Measurements from ENCODE around the gene IGFBP2. TPM values are rescaled to one million over a fixed set of nuclear protein-coding genes. Genes with fewer than 3 reads are reported as not detected.

The IGFBP2 gene
- total and polyA plus RNA-seq, 7 experiments from 2014 or later = 0.18 to 58.9 TPM; not detected in 5

DNA sequence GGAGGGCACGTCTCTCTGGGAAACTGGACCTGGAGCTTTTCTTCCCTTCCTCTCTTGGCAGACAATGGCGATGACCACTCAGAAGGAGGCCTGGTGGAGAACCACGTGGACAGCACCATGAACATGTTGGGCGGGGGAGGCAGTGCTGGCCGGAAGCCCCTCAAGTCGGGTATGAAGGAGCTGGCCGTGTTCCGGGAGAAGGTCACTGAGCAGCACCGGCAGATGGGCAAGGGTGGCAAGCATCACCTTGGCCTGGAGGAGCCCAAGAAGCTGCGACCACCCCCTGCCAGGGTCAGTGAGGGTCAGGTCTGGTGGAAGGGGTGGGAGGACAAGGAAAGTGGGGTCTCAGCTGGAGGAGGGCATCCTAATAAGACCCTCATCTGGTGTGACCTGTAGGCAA lies 27.3 kb downstream of the IGFBP2 start:
- intact Hi-C loops (cut with micrococcal nuclease) = no loop called here
- H3K4me1 ChIP-seq (ENCODE audit: control insufficient read depth in 2 of 2, insufficient read depth in 2 of 2, low read length in 2 of 2) = no peaks in the 10 kb centered on the region
- Mint-ChIP-seq H3K9me3 (no peaks in the 10 kb centered on the region), H3K36me3 (peaks cover 0 to 3% (median 0%) of the 10 kb centered on the region in 5 donors), H3K4me1 (no peaks in the 10 kb centered on the region), H3K4me3 (no peak overlapping the region), H3K27ac (no peak overlapping the region), H3K27me3 (no peaks in the 10 kb centered on the region)
- H3K36me3 ChIP-seq (ENCODE audit: control insufficient read depth in 2 of 3, insufficient read depth in 3 of 3, low read length in 3 of 3) = no peaks in the 10 kb centered on the region
- no peaks in the 10 kb centered on the region for H3K9me3 ChIP-seq (ENCODE audit: control insufficient read depth in 2 of 3, low read length in 3 of 3)
- DNase-seq (no peak), ATAC-seq (no peak)
- CTCF ChIA-PET = interaction anchor here (0.8 kb wide), 1 partner anchor 15 kb away, joined by 3 read pairs; no protein-coding TSS in a partner anchor
- H3K27me3 ChIP-seq (ENCODE audit: control insufficient read depth in 2 of 2, insufficient read depth in 2 of 2, low read length in 2 of 2) = no peaks in the 10 kb centered on the region
- POLR2A ChIA-PET = no interaction called here
- H3K4me3 ChIP-seq (ENCODE audit: low read length) = no peak overlapping the region
- H3K27ac ChIP-seq (ENCODE audit: low read depth, low read length) = no peak overlapping the region

DNA sequence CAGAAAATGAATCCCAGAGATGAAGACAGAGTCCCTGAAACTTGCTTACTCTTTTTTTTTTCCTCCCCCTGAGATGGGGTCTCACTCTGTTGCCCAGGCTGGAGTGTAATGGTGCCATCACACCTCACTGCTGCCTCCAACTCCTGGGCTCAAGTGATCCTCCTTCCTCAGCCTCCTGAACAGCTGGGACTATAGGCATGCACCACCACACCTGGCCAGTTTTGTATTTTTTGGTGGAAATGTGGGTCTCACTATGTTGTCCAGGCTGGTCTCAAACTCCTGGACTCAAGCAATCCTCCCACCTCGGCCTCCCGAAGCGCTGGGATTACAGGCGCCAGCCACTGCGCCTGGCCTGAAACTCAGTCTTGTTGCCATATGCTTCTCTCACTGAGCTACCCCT lies 27.8 kb downstream of the IGFBP2 start:
- Mint-ChIP-seq H3K9me3 (no peaks in the 10 kb centered on the region), H3K36me3 (peaks cover 0 to 3% (median 0%) of the 10 kb centered on the region in 5 donors), H3K27ac (no peak overlapping the region), H3K4me1 (no peaks in the 10 kb centered on the region), H3K4me3 (no peak overlapping the region), H3K27me3 (no peaks in the 10 kb centered on the region)
- no peaks in the 10 kb centered on the region for H3K9me3 ChIP-seq (ENCODE audit: control insufficient read depth in 2 of 3, low read length in 3 of 3)
- no peak overlapping the region for H3K4me3 ChIP-seq (ENCODE audit: low read length)
- no peaks in the 10 kb centered on the region for H3K27me3 ChIP-seq (ENCODE audit: control insufficient read depth in 2 of 2, insufficient read depth in 2 of 2, low read length in 2 of 2)
- H3K27ac ChIP-seq (ENCODE audit: low read depth, low read length) = no peak overlapping the region
- ATAC-seq (no peak), DNase-seq (no peak)
- H3K4me1 ChIP-seq (ENCODE audit: control insufficient read depth in 2 of 2, insufficient read depth in 2 of 2, low read length in 2 of 2) = no peaks in the 10 kb centered on the region
- H3K36me3 ChIP-seq (ENCODE audit: control insufficient read depth in 2 of 3, insufficient read depth in 3 of 3, low read length in 3 of 3) = no peaks in the 10 kb centered on the region
- CTCF ChIA-PET = interaction anchor here (0.6 to 0.8 kb wide), 3 partner anchors 16 to 739 kb away, joined by 3 to 5 read pairs (median 3); no protein-coding TSS in a partner anchor
- POLR2A ChIA-PET = no interaction called here
- intact Hi-C loops (cut with micrococcal nuclease) = no loop called here

DNA sequence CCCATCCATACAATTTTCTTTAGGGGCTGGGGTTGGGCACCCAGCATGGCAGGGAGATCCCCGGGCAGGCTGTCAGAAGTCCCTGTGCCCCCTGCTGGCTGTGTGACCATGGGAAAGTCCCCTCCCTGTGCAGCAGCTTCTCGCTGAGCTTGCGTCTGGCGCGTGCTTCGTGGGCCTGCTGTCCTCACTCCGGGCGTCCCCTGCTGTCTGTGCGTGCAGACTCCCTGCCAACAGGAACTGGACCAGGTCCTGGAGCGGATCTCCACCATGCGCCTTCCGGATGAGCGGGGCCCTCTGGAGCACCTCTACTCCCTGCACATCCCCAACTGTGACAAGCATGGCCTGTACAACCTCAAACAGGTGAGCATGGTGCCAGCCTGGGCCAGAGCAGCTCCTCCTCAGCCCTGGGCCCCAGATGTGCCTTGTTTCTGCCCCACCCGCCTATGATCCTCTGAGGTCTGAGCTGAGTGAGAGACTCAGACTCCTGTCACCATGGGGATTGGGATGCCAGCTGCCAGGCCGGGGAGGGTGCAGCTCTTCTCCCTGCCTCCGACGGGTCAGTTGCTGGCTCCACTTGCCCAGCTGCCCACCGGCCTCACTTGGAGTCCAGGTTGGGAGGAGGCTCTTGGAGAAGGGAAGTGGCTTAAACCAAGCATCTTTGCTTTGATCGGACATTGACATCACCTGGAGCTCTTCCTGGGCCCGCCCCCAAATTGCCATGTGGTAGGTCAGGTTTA lies 28.6 kb downstream of the IGFBP2 start:
- no peak for ATAC-seq
- Histone ChIP-seq H3K27ac (ENCODE audit: low read depth, low read length) (no peak overlapping the region), H3K4me1 (ENCODE audit: control insufficient read depth in 2 of 2, insufficient read depth in 2 of 2, low read length in 2 of 2) (no peaks in the 10 kb centered on the region), H3K4me3 (ENCODE audit: low read length) (no peak overlapping the region), H3K9me3 (ENCODE audit: control insufficient read depth in 2 of 3, low read length in 3 of 3) (no peaks in the 10 kb centered on the region), H3K36me3 (ENCODE audit: control insufficient read depth in 2 of 3, insufficient read depth in 3 of 3, low read length in 3 of 3) (no peaks in the 10 kb centered on the region), H3K27me3 (ENCODE audit: control insufficient read depth in 2 of 2, insufficient read depth in 2 of 2, low read length in 2 of 2) (no peaks in the 10 kb centered on the region)
- Mint-ChIP-seq H3K36me3 (peaks cover 0 to 3% (median 0%) of the 10 kb centered on the region in 5 donors), H3K9me3 (no peaks in the 10 kb centered on the region), H3K27me3 (no peaks in the 10 kb centered on the region), H3K4me3 (no peak overlapping the region), H3K4me1 (peaks cover 0 to 2% (median 0%) of the 10 kb centered on the region in 7 donors), H3K27ac (no peak overlapping the region)
- DNase-seq = no peak
- intact Hi-C loops (cut with micrococcal nuclease) = no loop called here
- POLR2A ChIA-PET = no interaction called here
- CTCF ChIA-PET = interaction anchor here (0.6 to 0.7 kb wide), 3 partner anchors 144 to 740 kb away, joined by 3 to 5 read pairs (median 3); no protein-coding TSS in a partner anchor

DNA sequence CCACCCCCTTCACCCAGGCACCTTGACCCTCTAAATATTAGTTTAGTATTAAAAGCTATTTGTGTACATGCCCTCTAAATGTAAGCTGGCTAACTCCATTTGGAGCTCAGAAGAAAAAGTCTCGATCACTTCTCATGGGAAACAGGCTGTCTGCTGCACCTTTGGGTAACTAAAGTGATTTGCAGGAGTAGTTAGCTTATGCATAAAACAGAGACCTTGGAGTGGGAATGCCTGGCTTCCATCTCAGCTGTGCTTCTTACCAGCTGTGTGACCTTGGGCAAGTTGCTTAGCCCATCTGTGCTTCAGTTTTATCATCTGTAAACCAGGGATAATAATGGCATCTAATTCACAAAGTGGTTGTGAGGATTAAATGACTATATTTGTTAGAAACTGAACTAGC lies 29.9 kb downstream of the IGFBP2 start:
- H3K36me3 ChIP-seq (ENCODE audit: control insufficient read depth in 2 of 3, insufficient read depth in 3 of 3, low read length in 3 of 3) = no peaks in the 10 kb centered on the region
- intact Hi-C loops (cut with micrococcal nuclease) = no loop called here
- no peak overlapping the region for H3K4me3 Mint-ChIP-seq
- no peaks in the 10 kb centered on the region for H3K4me1 ChIP-seq (ENCODE audit: control insufficient read depth in 2 of 2, insufficient read depth in 2 of 2, low read length in 2 of 2)
- H3K9me3 ChIP-seq (ENCODE audit: control insufficient read depth in 2 of 3, low read length in 3 of 3) = no peaks in the 10 kb centered on the region
- H3K36me3 Mint-ChIP-seq = peaks cover 0 to 3% (median 0%) of the 10 kb centered on the region in 5 donors
- ATAC-seq (no peak), DNase-seq (no peak)
- no peaks in the 10 kb centered on the region for H3K9me3 Mint-ChIP-seq
- H3K27me3 ChIP-seq (ENCODE audit: control insufficient read depth in 2 of 2, insufficient read depth in 2 of 2, low read length in 2 of 2) = no peaks in the 10 kb centered on the region
- peaks cover 0 to 2% (median 0%) of the 10 kb centered on the region in 7 donors for H3K4me1 Mint-ChIP-seq
- H3K27ac Mint-ChIP-seq = no peak overlapping the region
- H3K27ac ChIP-seq (ENCODE audit: low read depth, low read length) = no peak overlapping the region
- POLR2A ChIA-PET = no interaction called here
- peaks cover 0 to 4% (median 0%) of the 10 kb centered on the region in 5 donors for H3K27me3 Mint-ChIP-seq
- H3K4me3 ChIP-seq (ENCODE audit: low read length) = no peak overlapping the region
- CTCF ChIA-PET = interaction anchor here (0.6 to 1.4 kb wide), 2 partner anchors 145 to 916 kb away, joined by 3 to 4 read pairs; no protein-coding TSS in a partner anchor

DNA sequence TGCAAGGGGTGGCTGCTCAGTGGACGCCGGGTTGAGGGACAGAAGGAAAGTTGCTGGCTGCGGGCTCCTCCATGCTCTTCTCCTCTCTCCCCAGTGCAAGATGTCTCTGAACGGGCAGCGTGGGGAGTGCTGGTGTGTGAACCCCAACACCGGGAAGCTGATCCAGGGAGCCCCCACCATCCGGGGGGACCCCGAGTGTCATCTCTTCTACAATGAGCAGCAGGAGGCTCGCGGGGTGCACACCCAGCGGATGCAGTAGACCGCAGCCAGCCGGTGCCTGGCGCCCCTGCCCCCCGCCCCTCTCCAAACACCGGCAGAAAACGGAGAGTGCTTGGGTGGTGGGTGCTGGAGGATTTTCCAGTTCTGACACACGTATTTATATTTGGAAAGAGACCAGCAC lies 30.6 kb downstream of the IGFBP2 start:
- Histone ChIP-seq H3K27ac (ENCODE audit: low read depth, low read length) (no peak overlapping the region), H3K27me3 (ENCODE audit: control insufficient read depth in 2 of 2, insufficient read depth in 2 of 2, low read length in 2 of 2) (no peaks in the 10 kb centered on the region), H3K4me3 (ENCODE audit: low read length) (no peak overlapping the region), H3K9me3 (ENCODE audit: control insufficient read depth in 2 of 3, low read length in 3 of 3) (no peaks in the 10 kb centered on the region), H3K36me3 (ENCODE audit: control insufficient read depth in 2 of 3, insufficient read depth in 3 of 3, low read length in 3 of 3) (no peaks in the 10 kb centered on the region), H3K4me1 (ENCODE audit: control insufficient read depth in 2 of 2, insufficient read depth in 2 of 2, low read length in 2 of 2) (no peaks in the 10 kb centered on the region)
- peaks cover 0 to 3% (median 0%) of the 10 kb centered on the region in 5 donors for H3K36me3 Mint-ChIP-seq
- peaks cover 0 to 2% (median 0%) of the 10 kb centered on the region in 7 donors for H3K4me1 Mint-ChIP-seq
- no peak for ATAC-seq
- intact Hi-C loops (cut with micrococcal nuclease) = no loop called here
- H3K9me3 Mint-ChIP-seq = no peaks in the 10 kb centered on the region
- no peak overlapping the region for H3K27ac Mint-ChIP-seq
- ChIA-PET CTCF (interaction anchor here (0.6 to 1.4 kb wide), 2 partner anchors 146 to 915 kb away, joined by 3 to 4 read pairs; no protein-coding TSS in a partner anchor), POLR2A (no interaction called here)
- peaks cover 0 to 4% (median 1%) of the 10 kb centered on the region in 5 donors for H3K27me3 Mint-ChIP-seq
- no peak overlapping the region for H3K4me3 Mint-ChIP-seq
- DNase-seq = no peak

DNA sequence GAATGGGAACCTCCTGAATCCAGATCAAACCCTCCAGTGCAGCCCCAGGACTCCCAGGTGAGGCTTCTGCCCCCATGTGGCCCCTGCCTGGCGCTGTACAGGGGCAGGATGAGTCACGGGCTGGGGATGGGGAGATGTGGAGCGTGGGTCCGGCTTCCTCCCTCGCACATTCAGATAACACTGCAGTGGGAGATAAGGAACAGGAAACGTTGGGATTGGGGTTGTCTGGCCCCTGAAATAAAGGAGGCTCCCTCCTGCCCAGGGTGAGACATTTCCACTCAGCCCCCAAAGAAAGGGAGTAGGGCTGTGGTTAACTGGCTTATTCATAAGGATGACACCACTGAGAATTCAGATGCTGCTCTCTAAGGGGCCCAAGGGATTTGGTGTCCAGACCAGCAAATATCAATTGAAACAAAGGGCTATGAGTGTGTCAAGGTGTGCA lies 31.4 kb downstream of the IGFBP2 start:
- CTCF ChIA-PET = no interaction called here
- H3K27ac ChIP-seq (ENCODE audit: low read depth, low read length) = no peak overlapping the region
- intact Hi-C loops (cut with micrococcal nuclease) = no loop called here
- no peaks in the 10 kb centered on the region for H3K36me3 ChIP-seq (ENCODE audit: control insufficient read depth in 2 of 3, insufficient read depth in 3 of 3, low read length in 3 of 3)
- Mint-ChIP-seq H3K27me3 (peaks cover 0 to 9% (median 7%) of the 10 kb centered on the region in 5 donors), H3K4me1 (peaks cover 0 to 2% (median 0%) of the 10 kb centered on the region in 7 donors), H3K9me3 (no peaks in the 10 kb centered on the region), H3K27ac (no peak overlapping the region), H3K36me3 (peaks cover 0 to 3% (median 0%) of the 10 kb centered on the region in 5 donors), H3K4me3 (no peak overlapping the region)
- no peaks in the 10 kb centered on the region for H3K9me3 ChIP-seq (ENCODE audit: control insufficient read depth in 2 of 3, low read length in 3 of 3)
- DNase-seq = no peak
- POLR2A ChIA-PET = no interaction called here
- H3K27me3 ChIP-seq (ENCODE audit: control insufficient read depth in 2 of 2, insufficient read depth in 2 of 2, low read length in 2 of 2) = no peaks in the 10 kb centered on the region
- no peak for ATAC-seq
- no peak overlapping the region for H3K4me3 ChIP-seq (ENCODE audit: low read length)
- H3K4me1 ChIP-seq (ENCODE audit: control insufficient read depth in 2 of 2, insufficient read depth in 2 of 2, low read length in 2 of 2) = no peaks in the 10 kb centered on the region

DNA sequence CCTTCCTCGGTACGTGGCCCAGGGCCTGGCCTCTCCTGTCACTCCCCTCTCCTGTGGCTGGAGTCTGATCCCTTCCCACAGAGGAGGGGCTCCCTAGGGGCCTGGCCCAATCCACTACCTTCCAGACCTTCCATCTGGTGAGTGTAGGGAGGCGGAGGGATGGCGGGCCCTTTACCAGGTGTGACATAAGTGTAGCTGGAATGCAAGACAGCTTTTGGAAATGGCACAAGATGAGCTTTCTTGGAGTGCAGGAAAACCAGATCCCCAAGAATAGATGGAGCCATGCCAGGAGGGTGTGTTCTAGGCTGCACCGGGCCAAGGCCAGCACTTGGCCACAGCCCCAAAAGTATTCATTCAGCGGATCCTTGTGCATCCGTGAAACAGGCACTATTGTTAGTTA lies 32.0 kb downstream of the IGFBP2 start:
- H3K4me3 Mint-ChIP-seq = no peak overlapping the region
- H3K27me3 Mint-ChIP-seq = peaks cover 0 to 12% (median 10%) of the 10 kb centered on the region in 5 donors
- Histone ChIP-seq H3K4me3 (ENCODE audit: low read length) (no peak overlapping the region), H3K4me1 (ENCODE audit: control insufficient read depth in 2 of 2, insufficient read depth in 2 of 2, low read length in 2 of 2) (no peaks in the 10 kb centered on the region), H3K27ac (ENCODE audit: low read depth, low read length) (no peak overlapping the region), H3K36me3 (ENCODE audit: control insufficient read depth in 2 of 3, insufficient read depth in 3 of 3, low read length in 3 of 3) (no peaks in the 10 kb centered on the region), H3K9me3 (ENCODE audit: control insufficient read depth in 2 of 3, low read length in 3 of 3) (no peaks in the 10 kb centered on the region), H3K27me3 (ENCODE audit: control insufficient read depth in 2 of 2, insufficient read depth in 2 of 2, low read length in 2 of 2) (no peaks in the 10 kb centered on the region)
- peaks cover 0 to 3% (median 0%) of the 10 kb centered on the region in 5 donors for H3K36me3 Mint-ChIP-seq
- intact Hi-C loops (cut with micrococcal nuclease) = no loop called here
- ChIA-PET POLR2A (no interaction called here), CTCF (no interaction called here)
- no peaks in the 10 kb centered on the region for H3K9me3 Mint-ChIP-seq
- no peak overlapping the region for H3K27ac Mint-ChIP-seq
- ATAC-seq = no peak
- H3K4me1 Mint-ChIP-seq = peaks cover 0 to 2% (median 0%) of the 10 kb centered on the region in 7 donors
- DNase-seq = no peak
